ACC112 (cell line): ENCODE data around the gene YEATS2.

Source experiments
- H2AFZ ChIP-seq: fragments of 200-600 bp; sonication (generic); one replicate; pipeline ENCODE4 v1.6.0; 2017; ENCODE audit warnings: antibody characterized with exemption, low read length; ENCODE audit not compliant: unreplicated experiment
- H3K27ac ChIP-seq: fragments of 200-600 bp; sonication (generic); 2 replicates; pipeline ENCODE4 v1.5.1; 2014; ENCODE audit warnings: low read depth, mild to moderate bottlenecking, antibody characterized with exemption, low read length, moderate library complexity
- H3K27me3 ChIP-seq: fragments of 200-600 bp; sonication (generic); 2 replicates; pipeline ENCODE4 v1.6.1; 2014; ENCODE audit warnings: mild to moderate bottlenecking, antibody characterized with exemption, low read length, moderate library complexity, mixed read lengths; ENCODE audit not compliant: insufficient read depth
- H3K36me3 ChIP-seq: fragments of 200-600 bp; sonication (generic); 2 replicates; pipeline ENCODE4 v1.6.1; 2016; ENCODE audit warnings: mild to moderate bottlenecking, antibody characterized with exemption, low read length, moderate library complexity, mixed read lengths; ENCODE audit not compliant: insufficient read depth
- H3K4me1 ChIP-seq: fragments of 200-600 bp; sonication (generic); one replicate; pipeline ENCODE4 v1.6.1; 2016; ENCODE audit warnings: low read length, mixed read lengths; ENCODE audit not compliant: insufficient read depth, unreplicated experiment, control insufficient read depth
- H3K4me3 ChIP-seq: fragments of 200-600 bp; sonication (generic); 2 replicates; pipeline ENCODE4 v1.5.1; 2014; ENCODE audit warnings: mild to moderate bottlenecking, low read depth, low read length
- H3K79me2 ChIP-seq: fragments of 200-600 bp; sonication (generic); one replicate; pipeline ENCODE4 v1.6.0; 2016; ENCODE audit warnings: low read length; ENCODE audit not compliant: control insufficient read depth, unreplicated experiment, insufficient read depth

YEATS2 gene

GRCh38 chr3:183818706-183819624 is 121.4 kb downstream of the YEATS2 start:
- Histone ChIP-seq H3K4me3 (no peak overlapping the region), H3K27ac (no peak overlapping the region), H3K27me3 (no peaks in the 10 kb centered on the region), H3K4me1 (no peaks in the 10 kb centered on the region), H2AFZ (no peak overlapping the region), H3K79me2 (no peaks in the 10 kb centered on the region), H3K36me3 (no peaks in the 10 kb centered on the region)

DNA sequence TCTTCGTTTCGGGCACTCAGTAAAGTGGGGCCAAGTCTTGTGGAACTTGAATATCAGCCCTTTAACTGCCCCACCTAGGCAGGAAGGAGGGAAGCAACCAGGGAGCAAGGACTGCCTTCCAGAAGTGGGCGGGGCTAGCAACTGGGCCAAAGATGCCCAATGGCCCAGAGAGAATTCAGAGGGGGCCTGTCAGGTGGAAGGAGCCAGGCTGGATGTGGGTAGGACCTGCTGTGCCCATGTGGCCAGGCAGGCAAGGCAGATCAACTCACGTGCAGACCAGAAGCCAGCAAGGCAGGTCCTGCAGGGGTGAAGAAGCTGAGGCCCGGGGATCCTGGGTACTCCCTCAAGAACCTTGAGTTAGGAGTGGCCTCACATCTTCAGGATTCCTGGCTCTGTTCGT is 122.2 kb downstream of the YEATS2 start:
- H3K79me2 ChIP-seq = no peaks in the 10 kb centered on the region

DNA sequence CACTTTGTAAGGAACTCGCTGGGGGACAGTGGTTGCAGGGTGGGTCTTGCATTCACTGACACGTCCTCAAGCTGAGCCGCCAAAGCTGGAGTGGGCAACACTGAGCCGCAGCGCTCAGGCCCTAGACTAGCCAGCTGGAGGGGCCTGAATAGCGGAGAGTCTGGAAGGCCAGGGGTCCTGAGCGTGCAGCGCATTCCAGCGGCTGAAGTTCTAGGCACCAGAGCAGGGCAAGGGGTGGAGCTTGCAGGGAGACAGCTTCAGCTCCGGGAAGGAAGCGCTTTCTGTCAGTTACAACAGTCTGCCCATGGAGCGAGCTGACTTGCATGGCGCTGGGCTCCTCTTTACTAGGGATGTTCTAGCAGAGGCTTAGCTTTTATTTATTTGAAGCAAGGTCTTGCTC is 125.0 kb downstream of the YEATS2 start:
- no peaks in the 10 kb centered on the region for H3K36me3 ChIP-seq
- H3K27ac ChIP-seq = no peak overlapping the region
- no peaks in the 10 kb centered on the region for H3K79me2 ChIP-seq
- H3K4me1 ChIP-seq = no peaks in the 10 kb centered on the region
- H3K27me3 ChIP-seq = no peaks in the 10 kb centered on the region
- H3K4me3 ChIP-seq = no peak overlapping the region
- H2AFZ ChIP-seq = no peak overlapping the region

More for the DNA sequence above, 122.2 kb downstream of the YEATS2 start:
- Histone ChIP-seq H3K4me1 (no peaks in the 10 kb centered on the region), H3K36me3 (no peaks in the 10 kb centered on the region), H3K27me3 (no peaks in the 10 kb centered on the region), H3K4me3 (no peak overlapping the region), H2AFZ (no peak overlapping the region), H3K27ac (no peak overlapping the region)

DNA sequence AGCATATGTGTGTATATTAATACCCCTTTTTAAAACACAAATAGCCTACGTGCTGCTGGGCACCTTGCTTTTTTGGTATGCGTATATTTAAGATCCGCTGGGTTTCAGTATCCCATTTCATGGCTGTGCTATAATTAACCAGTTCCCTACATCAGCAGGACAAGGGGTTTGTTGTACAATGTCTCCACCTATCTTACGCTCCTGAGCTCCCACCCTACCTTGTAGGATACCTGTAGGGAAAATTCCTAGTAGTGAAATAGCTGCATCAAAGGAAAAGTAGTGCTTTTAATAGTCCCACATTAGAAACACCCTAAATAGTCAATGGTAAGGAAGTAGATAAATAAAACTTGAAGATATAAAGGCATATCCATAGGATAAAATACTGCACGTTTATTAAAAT is 126.4 kb downstream of the YEATS2 start:
- H3K4me1 ChIP-seq = no peaks in the 10 kb centered on the region
- no peaks in the 10 kb centered on the region for H3K27me3 ChIP-seq
- H3K36me3 ChIP-seq = no peaks in the 10 kb centered on the region
- no peak overlapping the region for H2AFZ ChIP-seq
- H3K79me2 ChIP-seq = no peaks in the 10 kb centered on the region
- no peak overlapping the region for H3K27ac ChIP-seq
- peak overlapping the region; percentile 95 for H3K4me3 ChIP-seq

DNA sequence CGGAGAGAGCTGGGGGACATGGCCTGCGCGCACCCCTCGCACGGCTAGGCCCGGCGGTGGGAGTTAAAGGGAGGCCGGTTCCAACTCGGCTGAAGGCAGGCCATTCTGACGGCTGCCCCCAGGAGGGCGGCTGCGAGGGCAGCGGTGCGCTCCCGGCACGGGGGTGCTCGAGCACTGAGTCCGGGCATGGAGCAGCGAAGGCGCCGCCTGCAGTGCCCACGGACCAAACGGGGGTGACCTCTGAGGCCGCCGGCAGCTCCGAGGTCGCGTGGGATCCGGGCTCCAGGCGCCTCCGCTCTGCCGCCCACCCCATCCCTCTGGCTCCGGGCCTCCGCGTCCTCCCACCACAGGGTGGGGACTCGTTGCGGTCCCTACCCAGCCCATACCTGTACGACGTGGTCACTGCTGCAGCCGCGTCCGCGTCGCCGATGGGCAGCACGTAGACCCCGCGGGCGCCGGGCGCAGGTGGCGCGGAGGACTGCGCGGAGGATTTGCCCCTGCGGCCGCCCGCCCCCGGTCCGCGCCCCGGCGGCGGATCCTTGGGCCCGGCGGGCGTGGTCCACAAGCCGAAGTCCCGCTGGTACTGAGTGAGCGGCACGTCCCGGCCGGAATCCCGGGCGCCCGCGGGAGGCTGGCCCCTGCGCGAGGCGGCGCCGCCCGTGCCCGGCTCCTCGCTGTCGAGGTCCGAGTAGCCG is 127.3 kb downstream of the YEATS2 start:
- Histone ChIP-seq H2AFZ (peak overlapping the region; percentile 99), H3K27ac (no peak overlapping the region), H3K4me1 (no peaks in the 10 kb centered on the region), H3K4me3 (peak overlapping the region; percentile 95), H3K79me2 (no peaks in the 10 kb centered on the region), H3K27me3 (no peaks in the 10 kb centered on the region), H3K36me3 (no peaks in the 10 kb centered on the region)

DNA sequence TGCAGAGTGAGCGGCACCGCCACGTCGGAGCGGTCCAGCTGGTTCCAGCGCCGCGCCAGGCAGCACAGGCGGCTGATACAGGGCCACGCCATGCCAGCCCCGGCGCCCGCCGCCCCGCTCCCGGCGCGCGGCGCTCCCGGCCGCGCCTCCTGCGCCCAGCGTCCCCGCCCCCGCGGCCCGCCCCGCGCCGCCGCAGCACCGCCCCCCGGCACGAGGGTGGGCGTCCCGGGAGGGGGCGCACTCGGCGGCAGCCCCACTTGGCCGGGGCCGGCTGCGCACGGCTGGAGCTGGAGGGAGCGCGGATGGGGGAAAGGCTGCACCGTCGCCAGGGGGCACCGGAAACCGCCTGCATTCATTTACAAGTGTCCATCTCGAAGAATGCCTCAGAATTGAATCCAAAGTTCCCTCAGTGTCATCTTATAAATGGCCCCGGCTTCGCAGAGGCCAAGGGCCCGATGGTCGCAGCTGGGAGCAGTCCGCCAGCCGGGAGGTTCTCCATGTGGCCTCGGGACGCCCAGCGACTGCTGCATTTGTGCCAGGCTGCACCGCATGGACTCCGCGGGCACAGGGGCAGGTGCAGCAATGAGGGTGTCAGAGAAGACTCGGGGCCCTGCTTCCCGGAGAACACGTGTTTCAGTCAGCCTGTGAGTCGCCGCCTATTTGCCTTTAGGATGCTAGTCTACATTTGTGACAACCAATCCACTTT is 128.0 kb downstream of the YEATS2 start, which contains the start of gene MAP6D1:
MAP6D1 (minus strand) TSS at position 122 of the 706 bp plus-strand sequence; CDS start at position 92, 30 bp downstream.
- Histone ChIP-seq H3K27me3 (no peaks in the 10 kb centered on the region), H3K36me3 (no peaks in the 10 kb centered on the region), H3K79me2 (no peaks in the 10 kb centered on the region), H2AFZ (peak within 1 kb of the TSS; percentile 99), H3K4me3 (peak within 1 kb of the TSS; percentile 95), H3K27ac (no peak within 1 kb of the TSS), H3K4me1 (no peaks in the 10 kb centered on the region)

DNA sequence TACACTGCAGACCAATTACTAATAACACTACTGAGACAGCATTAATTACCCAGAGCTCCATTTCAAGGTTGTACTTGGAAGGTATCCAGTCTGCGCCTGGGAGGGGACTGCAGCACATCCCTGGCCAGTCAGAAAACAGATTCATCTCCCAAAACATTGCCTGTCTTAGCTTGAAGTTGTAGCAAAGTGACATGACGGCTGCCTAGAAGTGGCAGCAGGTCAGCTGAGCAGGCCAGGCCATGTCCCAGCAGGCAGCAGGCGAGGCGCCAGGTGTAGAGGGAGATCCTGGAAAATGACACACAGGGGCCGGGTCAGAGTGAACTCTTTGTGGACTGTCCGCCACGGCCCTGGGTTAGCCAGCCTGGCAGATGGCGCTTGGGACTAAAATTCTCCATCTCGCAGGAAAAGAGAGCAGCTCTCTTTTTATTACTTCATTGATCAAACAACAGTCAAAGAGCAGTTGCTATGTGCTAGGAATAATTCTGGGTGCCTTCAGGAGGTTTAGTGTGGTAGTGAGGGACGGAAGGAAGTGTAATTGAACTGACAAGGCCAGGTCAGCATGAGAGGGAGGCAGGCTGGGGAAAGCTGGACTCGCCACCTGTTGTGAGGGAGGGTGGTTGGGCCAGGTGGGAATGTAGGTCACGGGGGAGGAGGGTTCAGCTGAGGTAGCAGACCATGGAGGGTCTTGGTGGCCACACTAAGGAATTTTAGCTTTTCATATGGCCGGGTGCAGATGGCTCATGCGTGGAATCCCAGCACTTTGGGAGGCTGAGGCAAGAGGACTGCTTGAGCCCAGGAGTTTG is 129.1 kb downstream of the YEATS2 start:
- Histone ChIP-seq H3K27me3 (no peaks in the 10 kb centered on the region), H3K79me2 (no peaks in the 10 kb centered on the region), H3K36me3 (0 out of 2 replicates have a peak, but pooled peaks cover 2% of the 10 kb centered on the region), H3K4me3 (no peak overlapping the region), H3K4me1 (no peaks in the 10 kb centered on the region), H2AFZ (no peak overlapping the region), H3K27ac (no peak overlapping the region)

GRCh38 chr3:183827809-183828537 is 130.4 kb downstream of the YEATS2 start:
- 0 out of 2 replicates have a peak, but pooled peaks cover 2% of the 10 kb centered on the region for H3K36me3 ChIP-seq
- no peak overlapping the region for H3K4me3 ChIP-seq
- H3K27ac ChIP-seq = no peak overlapping the region
- H2AFZ ChIP-seq = no peak overlapping the region
- H3K4me1 ChIP-seq = no peaks in the 10 kb centered on the region
- no peaks in the 10 kb centered on the region for H3K79me2 ChIP-seq
- no peaks in the 10 kb centered on the region for H3K27me3 ChIP-seq

GRCh38 chr3:183828538-183828870 is 130.9 kb downstream of the YEATS2 start:
- H3K79me2 ChIP-seq = no peaks in the 10 kb centered on the region
- H3K36me3 ChIP-seq = 0 out of 2 replicates have a peak, but pooled peaks cover 2% of the 10 kb centered on the region
- no peak overlapping the region for H3K4me3 ChIP-seq
- H2AFZ ChIP-seq = no peak overlapping the region
- no peaks in the 10 kb centered on the region for H3K4me1 ChIP-seq
- H3K27ac ChIP-seq = no peak overlapping the region
- H3K27me3 ChIP-seq = no peaks in the 10 kb centered on the region
